Keratinocyte (primary cell): ENCODE results near the gene IRF9.

Experiments
- CTCF ChIP-seq, 3 experiments: IDR thresholded peaks in 1 of 3; conservative IDR thresholded peaks in 1 of 3; optimal IDR thresholded peaks in 1 of 3; 2 replicates in 2 of 3; 3 replicates in 1 of 3; pipeline versions ENCODE3 to v1.5.1; 2011; ENCODE audit warnings: low read length in 3 of 3, mild to moderate bottlenecking in 3 of 3, moderate library complexity in 2 of 3, control low read depth in 1 of 3, inconsistent platforms in 1 of 3; ENCODE audit not compliant: insufficient read depth in 2 of 3; ENCODE audit errors: extremely low read depth in 1 of 3
- EZH2 ChIP-seq: IDR thresholded peaks from one replicate; pipeline ENCODE4 v1.6.1; 2012; ENCODE audit warnings: inconsistent platforms, mild to moderate bottlenecking, low read length, moderate library complexity

GRCh38 chr14:24135584-24135833 lies 25.6 kb upstream of the IRF9 start:
- TF ChIP-seq EZH2 (no peak), CTCF (optimal IDR thresholded peaks at IDR 0.05 in 1 of 3, IDR thresholded peaks at IDR 0.05 in 1 of 3, conservative IDR thresholded peaks at IDR 0.05 in 1 of 3; ENCODE audit: extremely low read depth in 1 of 3, insufficient read depth in 2 of 3, low read length in 3 of 3) (no peak)
